NCI-H774 (cell line): ENCODE data around the gene RAP1A.

Source experiments
- DNase-seq: peaks from one replicate; lab custom pipeline; 2025; lab: John Stamatoyannopoulos, UW

Gene RAP1A

DNA sequence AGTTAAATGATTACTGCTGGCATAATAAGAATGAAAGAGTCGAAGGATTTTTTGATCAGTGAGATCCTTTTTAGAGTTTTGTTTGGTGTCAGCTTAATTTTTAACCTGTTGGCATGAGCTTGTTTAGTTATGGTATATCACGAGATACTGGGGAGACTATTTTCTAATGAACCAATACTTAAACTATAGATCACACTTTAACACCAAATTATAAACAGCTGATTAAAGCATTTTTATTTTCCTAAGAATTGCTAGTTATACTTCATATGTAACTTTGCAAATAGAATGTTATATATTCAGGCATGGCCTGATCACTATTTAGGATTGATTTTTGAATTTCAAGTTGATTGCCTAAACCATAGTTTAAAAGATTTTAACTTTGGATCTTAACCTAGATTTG, 142.1 kb downstream of the RAP1A start:
- DNase-seq = no peak

DNA sequence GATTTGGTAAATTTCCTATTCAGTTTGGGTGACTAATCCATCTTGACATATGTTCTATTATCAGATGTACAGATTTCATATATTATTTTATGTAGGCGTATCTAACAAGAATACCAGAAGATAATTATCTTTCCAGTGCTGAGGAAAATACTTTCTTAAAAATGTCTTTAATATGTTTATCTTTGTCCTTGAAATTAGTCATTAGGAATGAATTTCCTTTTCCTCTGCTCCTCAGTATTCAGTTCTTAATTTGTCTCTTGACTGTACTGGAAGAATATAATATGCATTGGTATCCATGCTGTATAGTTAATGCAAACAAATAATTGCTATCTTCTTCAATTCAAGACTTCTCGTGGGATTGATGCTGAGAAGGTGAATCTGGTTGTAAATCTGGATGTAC, 142.7 kb downstream of the RAP1A start:
- no peak for DNase-seq
